B cell (primary cell): Measurements from ENCODE around the gene PCNX3. TPM values are rescaled to one million over a fixed set of nuclear protein-coding genes. Genes with fewer than 3 reads are reported as not detected.
A peak's percentile ranks its signal among the peaks of the same experiment; 100 is the strongest.

Source experiments
- ATAC-seq: fragments of 200-7000 bp; cut with Tn5 transposase; one replicate; pipeline ENCODE4 v1.10.0; 2021; ENCODE audit warnings: low read depth, mild to moderate bottlenecking, moderate number of reproducible peaks, moderate library complexity
- CTCF ChIA-PET: fragments of 350-600 bp; sonication (Branson Sonifier 250); formaldehyde crosslinking; loops from one replicate; lab custom pipeline; 2021; ENCODE audit warnings: antibody characterized with exemption, inconsistent platforms; lab: Charles Lee
- POLR2A ChIA-PET: fragments of 350-600 bp; sonication (Branson Sonifier 250); formaldehyde crosslinking; loops from one replicate; lab custom pipeline; 2021; ENCODE audit warnings: antibody characterized with exemption; lab: Charles Lee
- DNase-seq: peaks from one replicate; pipeline ENCODE4 v3.0.0; 2013
- H2AFZ ChIP-seq: 2 replicates; pipeline ENCODE4 v1.6.1; 2012; ENCODE audit warnings: mild to moderate bottlenecking, low read depth, low read length; ENCODE audit not compliant: insufficient read depth, poor library complexity, severe bottlenecking
- H3K27ac ChIP-seq, 2 donors: 1 replicate in 1 of 2; 2 replicates in 1 of 2; pipeline ENCODE4 v1.5.1; 2012 to 2013; ENCODE audit warnings: low read length in 2 of 2, mild to moderate bottlenecking in 2 of 2, moderate library complexity in 1 of 2
- H3K27me3 ChIP-seq, 4 experiments: fragments of 200-600 bp in 1 of 4; sonication (generic) in 1 of 4; replicated peaks in 1 of 4; 1 replicate in 2 of 4; 2 replicates in 2 of 4; pipeline versions ENCODE4 v1.6.1 to v1.7.0; 2013 to 2016; ENCODE audit warnings: low read length in 3 of 4, mild to moderate bottlenecking in 2 of 4, mixed read lengths in 1 of 4, moderate library complexity in 1 of 4; ENCODE audit not compliant: insufficient read depth in 4 of 4, control insufficient read depth in 3 of 4; ENCODE audit errors: control extremely low read depth in 1 of 4
- H3K36me3 ChIP-seq, 2 experiments: replicated peaks in 1 of 2; 1 replicate in 1 of 2; 2 replicates in 1 of 2; pipeline versions ENCODE4 v1.6.1 to v1.7.1; 2013; ENCODE audit warnings: low read length in 1 of 2; ENCODE audit not compliant: insufficient read depth in 2 of 2, control insufficient read depth in 1 of 2; ENCODE audit errors: control extremely low read depth in 1 of 2, extremely low read depth in 1 of 2
- H3K4me1 ChIP-seq, 2 donors: fragments of 200-600 bp in 1 of 2; sonication (generic) in 1 of 2; 1 replicate in 1 of 2; 2 replicates in 1 of 2; pipeline versions ENCODE4 v1.5.1 to v1.6.1; 2013 to 2017; ENCODE audit warnings: low read length in 2 of 2; ENCODE audit not compliant: control insufficient read depth in 2 of 2, insufficient read depth in 2 of 2
- H3K4me2 ChIP-seq: replicated peaks from 2 replicates; pipeline ENCODE3; 2012; ENCODE audit warnings: mild to moderate bottlenecking, low read depth, low read length; ENCODE audit not compliant: poor library complexity, severe bottlenecking
- H3K4me3 ChIP-seq, 5 experiments: fragments of 200-600 bp in 1 of 5; sonication (generic) in 1 of 5; 1 replicate in 3 of 5; 2 replicates in 2 of 5; pipeline versions ENCODE4 v1.5.1 to v1.7.0; 2011 to 2016; ENCODE audit warnings: low read length in 4 of 5, mild to moderate bottlenecking in 4 of 5, low read depth in 2 of 5, control low read depth in 1 of 5, moderate library complexity in 1 of 5; ENCODE audit not compliant: insufficient read depth in 1 of 5; ENCODE audit errors: control extremely low read depth in 1 of 5, extremely low read depth in 1 of 5
- H3K79me2 ChIP-seq: fragments of 200-600 bp; sonication (generic); one replicate; pipeline ENCODE4 v1.6.0; 2016; ENCODE audit warnings: low read length; ENCODE audit not compliant: control insufficient read depth, insufficient read depth
- H3K9ac ChIP-seq: fragments of 200-600 bp; sonication (generic); 2 replicates; pipeline ENCODE4 v1.6.1; 2017; ENCODE audit warnings: mild to moderate bottlenecking, low read length, moderate library complexity
- H3K9me3 ChIP-seq, 3 donors: one replicate each; pipeline versions ENCODE4 v1.6.1 to v1.7.1; 2013; ENCODE audit warnings: low read length in 2 of 3; ENCODE audit not compliant: control insufficient read depth in 2 of 3, insufficient read depth in 1 of 3; ENCODE audit errors: control extremely low read depth in 1 of 3
- H4K20me1 ChIP-seq: 2 replicates; pipeline ENCODE4 v1.6.0; 2012; ENCODE audit warnings: mild to moderate bottlenecking, low read length; ENCODE audit not compliant: insufficient read depth, control insufficient read depth, poor library complexity, severe bottlenecking
- H3K27ac Mint-ChIP-seq: one replicate; pipeline ENCODE4 v1.8.0; 2021; ENCODE audit warnings: mixed read lengths
- H3K27me3 Mint-ChIP-seq: one replicate; pipeline ENCODE4 v1.8.0; 2021; ENCODE audit warnings: mixed read lengths
- H3K4me1 Mint-ChIP-seq: one replicate; pipeline ENCODE4 v1.8.0; 2021; ENCODE audit warnings: mixed read lengths
- H3K4me3 Mint-ChIP-seq: one replicate; pipeline ENCODE4 v1.8.0; 2021; ENCODE audit warnings: mixed read lengths
- H3K9me3 Mint-ChIP-seq: one replicate; pipeline ENCODE4 v1.8.0; 2022; ENCODE audit warnings: mixed read lengths; ENCODE audit not compliant: insufficient read depth
- CTCF ChIP-seq: fragments of 200-600 bp; IDR thresholded peaks from one replicate; pipeline ENCODE4 v1.8.0; 2022; ENCODE audit warnings: antibody characterized with exemption, mild to moderate bottlenecking
- EZH2 ChIP-seq: IDR thresholded peaks from 2 replicates; pipeline ENCODE4 v1.6.1; 2012; ENCODE audit warnings: borderline replicate concordance, low read depth, mild to moderate bottlenecking, moderate library complexity, low read length; ENCODE audit not compliant: insufficient read depth, poor library complexity, severe bottlenecking
- WGBS: methylation state at CpG from one replicate; pipeline ENCODE4 v1.1.5; 2013; ENCODE audit warnings: missing lambda C conversion rate; ENCODE audit not compliant: insufficient coverage; 5-methylcytosine and 5-hydroxymethylcytosine counted together
- intact Hi-C: fragments of 100-400 bp; cut with micrococcal nuclease; formaldehyde crosslinking; loops from one replicate; pipeline ENCODE4 v1.10.0; 2022
- polyA plus RNA-seq: library from polyadenylated mRNA; depleted of rRNA; stranded (reverse); fragments of >200 nt; gene quantifications from 2 replicates; pipeline ENCODE4 v1.2.3, GENCODE V29; 2012
- total RNA-seq, 2 donors: library from RNA; stranded (reverse); fragments of 120-200 nt in 1 of 2; gene quantifications; 1 replicate in 1 of 2; 2 replicates in 1 of 2; pipeline versions ENCODE4 v1.2.3 to v1.2.4, GENCODE V29; 2013 to 2022

The PCNX3 gene
- total and polyA plus RNA-seq, 2 donors (not counting 1 experiment from before 2014, with no cell fraction given) = 61.5 to 62.8 TPM

DNA sequence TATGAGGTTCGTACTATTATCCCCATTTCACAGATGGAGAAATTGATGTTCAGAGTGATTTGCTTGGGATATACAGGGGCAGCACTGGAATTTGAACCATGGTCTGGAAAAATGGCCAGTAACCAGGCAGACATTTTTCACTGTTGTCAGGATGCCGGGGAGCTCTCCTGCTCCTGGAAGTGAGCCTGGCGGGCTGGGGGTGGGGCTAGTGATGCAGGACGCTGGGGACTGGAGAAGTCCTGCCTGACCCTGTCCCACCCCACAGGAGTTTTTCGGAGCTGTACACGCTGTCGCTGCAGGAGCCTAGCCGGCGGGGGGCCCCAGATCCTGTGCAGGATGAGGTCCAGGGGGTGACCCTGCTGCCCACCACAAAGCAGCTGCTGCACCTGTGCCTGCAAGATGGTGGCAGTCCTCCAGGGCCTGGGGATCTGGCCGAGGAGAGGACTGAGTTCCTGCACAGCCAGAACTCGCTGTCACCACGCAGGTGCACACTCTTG is 33.5 kb downstream of the PCNX3 start:
- H3K27ac Mint-ChIP-seq = peak overlapping the region; percentile 32
- 93% methylated on average over 10 of the region's 12 CpGs for WGBS

More for the DNA sequence above, 33.5 kb downstream of the PCNX3 start:
- Histone ChIP-seq H3K9me3 (no peaks in the 10 kb centered on the region), H3K9ac (no peak overlapping the region), H3K4me1 (peaks cover 18 to 44% of the 10 kb centered on the region in 2 donors), H2AFZ (no peak overlapping the region), H3K79me2 (peaks cover 3% of the 10 kb centered on the region), H3K4me3 (no peak overlapping the region), H4K20me1 (peaks cover 73% of the 10 kb centered on the region), H3K4me2 (no peak overlapping the region), H3K36me3 (peaks cover 0 to 73% of the 10 kb centered on the region in 2 experiments), H3K27ac (no peak overlapping the region), H3K27me3 (no peaks in the 10 kb centered on the region)
- intact Hi-C loops = no loop called here
- POLR2A ChIA-PET = interaction anchor here (1.1 to 1.7 kb wide), 3 partner anchors 9 to 13 kb away, joined by 3 to 15 read pairs (median 4); partner anchors contain the start of gene SIPA1
- ATAC-seq = no peak
- no peak for DNase-seq
- H3K4me3 Mint-ChIP-seq = no peak overlapping the region
- peaks cover 51% of the 10 kb centered on the region for H3K4me1 Mint-ChIP-seq
- H3K9me3 Mint-ChIP-seq = no peaks in the 10 kb centered on the region
- H3K27me3 Mint-ChIP-seq = no peaks in the 10 kb centered on the region
- TF ChIP-seq EZH2 (no peak), CTCF (no peak)
- CTCF ChIA-PET = interaction anchor here (0.6 to 1.6 kb wide), 2 partner anchors 11 to 158 kb away, joined by 3 to 4 read pairs; partner anchors contain the start of gene SIPA1
